H9 (cell line): ENCODE data around the gene TMEM161B. TPM values are rescaled to one million over a fixed set of nuclear protein-coding genes. Genes with fewer than 3 reads are reported as not detected.

Experiments
- DNase-seq: peaks from one replicate; pipeline ENCODE4 v3.0.0-alpha.2; 2017
- H2AFZ ChIP-seq: one replicate; pipeline ENCODE4 v1.6.1; 2013; ENCODE audit warnings: mild to moderate bottlenecking, low read length, control low read depth, moderate library complexity
- H2AK5ac ChIP-seq: 2 replicates; pipeline ENCODE4 v1.6.1; 2013; ENCODE audit warnings: low read length, control low read depth, mixed read lengths; ENCODE audit not compliant: insufficient read length
- H2BK120ac ChIP-seq: one replicate; pipeline ENCODE4 v1.6.1; 2013; ENCODE audit warnings: low read depth, mild to moderate bottlenecking, low read length, control low read depth, inconsistent platforms; ENCODE audit not compliant: poor library complexity, severe bottlenecking
- H2BK12ac ChIP-seq: 2 replicates; pipeline ENCODE4 v1.6.1; 2013; ENCODE audit warnings: low read length, control low read depth, mixed read lengths, low read depth; ENCODE audit not compliant: insufficient read length
- H2BK15ac ChIP-seq: 2 replicates; pipeline ENCODE4 v1.6.1; 2013; ENCODE audit warnings: low read depth, low read length, control low read depth
- H2BK20ac ChIP-seq: one replicate; pipeline ENCODE4 v1.6.1; 2013; ENCODE audit warnings: low read depth, mild to moderate bottlenecking, low read length, control low read depth, inconsistent platforms; ENCODE audit not compliant: poor library complexity, severe bottlenecking
- H2BK5ac ChIP-seq: 2 replicates; pipeline ENCODE4 v1.6.1; 2013; ENCODE audit warnings: low read length, control low read depth, mixed read lengths; ENCODE audit not compliant: insufficient read length
- H3K14ac ChIP-seq: 2 replicates; pipeline ENCODE4 v1.6.1; 2013; ENCODE audit warnings: low read length, control low read depth; ENCODE audit not compliant: insufficient read depth
- H3K18ac ChIP-seq: 2 replicates; pipeline ENCODE4 v1.6.1; 2013; ENCODE audit warnings: low read depth, mild to moderate bottlenecking, mixed read lengths, low read length, control low read depth; ENCODE audit not compliant: insufficient read length
- H3K23ac ChIP-seq: 2 replicates; pipeline ENCODE4 v1.6.1; 2013; ENCODE audit warnings: low read length, control low read depth, mixed read lengths, low read depth; ENCODE audit not compliant: insufficient read length
- H3K23me2 ChIP-seq: 2 replicates; pipeline ENCODE4 v1.6.1; 2013; ENCODE audit warnings: low read depth, mild to moderate bottlenecking, mixed read lengths, low read length, control low read depth; ENCODE audit not compliant: insufficient read length, poor library complexity, severe bottlenecking
- H3K27ac ChIP-seq: 2 replicates; pipeline ENCODE4 v1.5.1; 2013; ENCODE audit warnings: low read length, control low read depth, mixed read lengths, low read depth; ENCODE audit not compliant: insufficient read length
- H3K27me3 ChIP-seq: 2 replicates; pipeline ENCODE4 v1.6.1; 2013; ENCODE audit warnings: low read length, control low read depth, inconsistent platforms; ENCODE audit not compliant: insufficient read depth
- H3K4ac ChIP-seq: 2 replicates; pipeline ENCODE4 v1.6.1; 2013; ENCODE audit warnings: low read depth, mild to moderate bottlenecking, control low read depth, inconsistent platforms, low read length, moderate library complexity
- H3K4me1 ChIP-seq: 2 replicates; pipeline ENCODE4 v1.6.1; 2013; ENCODE audit warnings: low read length, control low read depth, inconsistent platforms; ENCODE audit not compliant: insufficient read depth
- H3K4me2 ChIP-seq: 2 replicates; pipeline ENCODE4 v1.6.1; 2013; ENCODE audit warnings: low read length, control low read depth, mixed read lengths; ENCODE audit not compliant: insufficient read length, insufficient read depth
- H3K56ac ChIP-seq: 2 replicates; pipeline ENCODE4 v1.6.1; 2013; ENCODE audit warnings: low read depth, mild to moderate bottlenecking, mixed read lengths, low read length, control low read depth; ENCODE audit not compliant: insufficient read length
- H3K79me1 ChIP-seq: 2 replicates; pipeline ENCODE4 v1.6.1; 2013; ENCODE audit warnings: low read depth, mild to moderate bottlenecking, moderate library complexity, low read length, control low read depth, inconsistent platforms; ENCODE audit not compliant: insufficient read depth, poor library complexity, severe bottlenecking
- H3K79me2 ChIP-seq: 2 replicates; pipeline ENCODE4 v1.6.1; 2013; ENCODE audit warnings: low read length, control low read depth, inconsistent platforms; ENCODE audit not compliant: insufficient read depth
- H3K9ac ChIP-seq: 2 replicates; pipeline ENCODE4 v1.6.1; 2013; ENCODE audit warnings: low read length, control low read depth, mixed read lengths; ENCODE audit not compliant: insufficient read length; ENCODE audit errors: extremely low read depth
- H3K9me3 ChIP-seq: one replicate; pipeline ENCODE4 v1.6.1; 2013; ENCODE audit warnings: low read depth, low read length, inconsistent platforms; ENCODE audit not compliant: control insufficient read depth
- H3T11ph ChIP-seq: one replicate; pipeline ENCODE4 v1.6.1; 2013; ENCODE audit warnings: mild to moderate bottlenecking, low read length, control low read depth, inconsistent platforms
- H4K20me1 ChIP-seq: one replicate; pipeline ENCODE4 v1.6.1; 2013; ENCODE audit not compliant: control insufficient read depth, insufficient read length, insufficient read depth
- H4K5ac ChIP-seq: 2 replicates; pipeline ENCODE4 v1.6.1; 2013; ENCODE audit warnings: low read depth, mild to moderate bottlenecking, mixed read lengths, low read length, control low read depth; ENCODE audit not compliant: insufficient read length
- H4K8ac ChIP-seq: replicated peaks from 2 replicates; pipeline ENCODE4 v1.6.1; 2013; ENCODE audit warnings: low read length, control low read depth, mixed read lengths, low read depth; ENCODE audit not compliant: insufficient read length
- H4K91ac ChIP-seq: 2 replicates; pipeline ENCODE4 v1.6.1; 2013; ENCODE audit warnings: low read depth, mild to moderate bottlenecking, moderate library complexity, mixed read lengths, low read length, control low read depth; ENCODE audit not compliant: insufficient read length
- H3K27ac Mint-ChIP-seq, 3 experiments: 2 replicates in 2 of 3; 3 replicates in 1 of 3; pipeline ENCODE4 v1.8.0; 2020 to 2021; ENCODE audit warnings: mixed read lengths in 3 of 3, mild to moderate bottlenecking in 1 of 3, moderate library complexity in 1 of 3
- H3K27me3 Mint-ChIP-seq: 2 replicates; pipeline ENCODE4 v1.8.0; 2021; ENCODE audit warnings: low read depth, mild to moderate bottlenecking, moderate library complexity, mixed read lengths
- H3K36me3 Mint-ChIP-seq, 3 experiments: 2 replicates in 2 of 3; 3 replicates in 1 of 3; pipeline ENCODE4 v1.8.0; 2020 to 2021; ENCODE audit warnings: low read depth in 3 of 3, mixed read lengths in 3 of 3; ENCODE audit not compliant: insufficient read depth in 1 of 3
- H3K4me1 Mint-ChIP-seq, 2 experiments: 2 replicates each; pipeline ENCODE4 v1.8.0; 2020; ENCODE audit warnings: mixed read lengths in 2 of 2
- H3K4me3 Mint-ChIP-seq, 2 experiments: 2 replicates in 1 of 2; 3 replicates in 1 of 2; pipeline ENCODE4 v1.8.0; 2020 to 2021; ENCODE audit warnings: mild to moderate bottlenecking in 2 of 2, mixed read lengths in 2 of 2, moderate library complexity in 1 of 2
- H3K9me3 Mint-ChIP-seq, 2 experiments: 2 replicates in 1 of 2; 3 replicates in 1 of 2; pipeline ENCODE4 v1.8.0; 2020; ENCODE audit warnings: mild to moderate bottlenecking in 2 of 2, mixed read lengths in 2 of 2, moderate library complexity in 1 of 2
- WGBS: extraction: QIAGEN DNeasy Blood & Tissue Kit; methylation state at CpG from one replicate; pipeline ENCODE4 v1.1.7; 2013; ENCODE audit warnings: missing lambda C conversion rate, low lambda C conversion rate, mixed read lengths; ENCODE audit not compliant: insufficient read length; ENCODE audit errors: extremely low coverage; 5-methylcytosine and 5-hydroxymethylcytosine counted together
- total RNA-seq: library from RNA; stranded (reverse); gene quantifications from 2 replicates; pipeline ENCODE4 v1.2.1, GENCODE V29; 2021
- TF ChIP-seq, protein P1 (sequence below): fragments of 200-600 bp; sonication (generic); conservative IDR thresholded peaks from 3 replicates; pipeline ENCODE4 v1.8.0; 2021; ENCODE audit warnings: antibody characterized with exemption, mild to moderate bottlenecking

Gene TMEM161B
- total RNA-seq, 1 experiment from 2014 or later, result 17.9 TPM

DNA sequence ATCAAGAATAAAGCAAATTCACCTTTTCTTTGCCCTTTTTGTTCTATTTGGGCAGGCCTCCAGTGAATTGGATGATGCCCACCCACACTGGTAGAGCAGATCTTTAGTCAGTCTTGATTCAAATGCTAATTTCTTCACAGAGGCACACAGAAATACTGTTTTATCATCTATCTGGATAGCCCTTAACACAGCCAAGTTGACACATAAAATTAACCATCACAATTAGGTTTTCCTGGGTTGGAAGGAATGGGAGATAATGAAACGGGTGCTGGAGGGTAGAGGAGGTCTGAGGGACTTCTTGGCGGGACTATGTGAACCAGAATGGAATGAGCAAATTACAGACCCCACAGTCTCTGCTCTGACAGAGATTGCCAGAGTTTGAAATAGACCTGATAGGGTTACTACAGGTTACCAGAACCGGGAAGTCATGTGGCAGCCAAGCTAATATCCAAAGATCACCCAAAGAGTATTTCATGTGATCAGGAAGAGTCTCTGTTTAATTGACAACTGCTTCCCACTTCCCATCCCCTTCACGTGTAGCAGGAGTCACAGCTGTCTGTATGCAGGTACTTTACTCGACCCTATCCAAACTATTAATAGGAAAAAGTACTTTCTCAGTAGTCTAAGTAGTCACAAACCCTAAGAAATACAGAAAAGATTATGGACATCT lies 20.0 kb upstream of the TMEM161B start:
- no peak overlapping the region for H3K27ac ChIP-seq
- no peaks in the 10 kb centered on the region for H3K79me1 ChIP-seq
- Mint-ChIP-seq H3K27ac (peak overlapping the region in 2 of 3 experiments; percentile 40 to 65; a peak in 3 of 7 replicates), H3K4me3 (no peak overlapping the region), H3K9me3 (no peaks in the 10 kb centered on the region), H3K4me1 (peaks cover 7% of the 10 kb centered on the region in 2 experiments), H3K36me3 (peaks cover 0 to 12% (median 10%) of the 10 kb centered on the region in 3 experiments; a peak in 4 of 7 replicates), H3K27me3 (no peaks in the 10 kb centered on the region)
- no peak overlapping the region for H3K18ac ChIP-seq
- no peak overlapping the region for H2BK15ac ChIP-seq
- H4K20me1 ChIP-seq, result no peaks in the 10 kb centered on the region
- no peak overlapping the region for H3K23ac ChIP-seq
- no peak overlapping the region for H2BK5ac ChIP-seq
- H3K79me2 ChIP-seq, result no peaks in the 10 kb centered on the region
- H3T11ph ChIP-seq, result no peak overlapping the region
- no peak overlapping the region for H2BK12ac ChIP-seq
- no peak for DNase-seq
- no peaks in the 10 kb centered on the region for H3K9me3 ChIP-seq
- no peak overlapping the region for H3K9ac ChIP-seq
- H3K56ac ChIP-seq, result no peak overlapping the region
- no peak overlapping the region for H2BK120ac ChIP-seq
- no peak overlapping the region for H3K14ac ChIP-seq
- H2AK5ac ChIP-seq, result no peak overlapping the region
- no peak overlapping the region for H4K5ac ChIP-seq
- H3K4ac ChIP-seq, result no peak overlapping the region
- no peak overlapping the region for H3K4me2 ChIP-seq
- H2BK20ac ChIP-seq, result no peak overlapping the region
- no peaks in the 10 kb centered on the region for H3K27me3 ChIP-seq
- H2AFZ ChIP-seq, result no peak overlapping the region
- TF ChIP-seq, protein P1, sequence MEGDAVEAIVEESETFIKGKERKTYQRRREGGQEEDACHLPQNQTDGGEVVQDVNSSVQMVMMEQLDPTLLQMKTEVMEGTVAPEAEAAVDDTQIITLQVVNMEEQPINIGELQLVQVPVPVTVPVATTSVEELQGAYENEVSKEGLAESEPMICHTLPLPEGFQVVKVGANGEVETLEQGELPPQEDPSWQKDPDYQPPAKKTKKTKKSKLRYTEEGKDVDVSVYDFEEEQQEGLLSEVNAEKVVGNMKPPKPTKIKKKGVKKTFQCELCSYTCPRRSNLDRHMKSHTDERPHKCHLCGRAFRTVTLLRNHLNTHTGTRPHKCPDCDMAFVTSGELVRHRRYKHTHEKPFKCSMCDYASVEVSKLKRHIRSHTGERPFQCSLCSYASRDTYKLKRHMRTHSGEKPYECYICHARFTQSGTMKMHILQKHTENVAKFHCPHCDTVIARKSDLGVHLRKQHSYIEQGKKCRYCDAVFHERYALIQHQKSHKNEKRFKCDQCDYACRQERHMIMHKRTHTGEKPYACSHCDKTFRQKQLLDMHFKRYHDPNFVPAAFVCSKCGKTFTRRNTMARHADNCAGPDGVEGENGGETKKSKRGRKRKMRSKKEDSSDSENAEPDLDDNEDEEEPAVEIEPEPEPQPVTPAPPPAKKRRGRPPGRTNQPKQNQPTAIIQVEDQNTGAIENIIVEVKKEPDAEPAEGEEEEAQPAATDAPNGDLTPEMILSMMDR, result no peak
- no peak overlapping the region for H4K91ac ChIP-seq
- H4K8ac ChIP-seq, result no peak overlapping the region
- WGBS, result no CpG with 5 or more reads among the region's 5 CpGs
- H3K4me1 ChIP-seq, result no peaks in the 10 kb centered on the region
- no peaks in the 10 kb centered on the region for H3K23me2 ChIP-seq
